Measurements from ENCODE around the gene SIX2. TPM values are rescaled to one million over a fixed set of nuclear protein-coding genes. Genes with fewer than 3 reads are reported as not detected.

Gene SIX2
- polyA plus RNA-seq, 5 donors: 0.10 to 0.91 (median 0.35) TPM

- no peak for DNase-seq
Observed at GRCh38 chr2:44967727-44968432, 41.4 kb downstream of the SIX2 start.

GRCh38 chr2:44967056-44967455 is 42.2 kb downstream of the SIX2 start:
- DNase-seq: no peak

- no peak for DNase-seq
Observed at GRCh38 chr2:44965684-44966083, 43.6 kb downstream of the SIX2 start.

GRCh38 chr2:44964752-44965236 is 44.5 kb downstream of the SIX2 start:
- no peak for DNase-seq

GRCh38 chr2:44962176-44962695 is 47.0 kb downstream of the SIX2 start:
- no peak for DNase-seq

- DNase-seq: no peak
Observed at GRCh38 chr2:44960871-44961270, 48.4 kb downstream of the SIX2 start.

- DNase-seq: no peak
Observed at GRCh38 chr2:44959855-44960254, 49.4 kb downstream of the SIX2 start.

- no peak for DNase-seq
Observed at GRCh38 chr2:44957656-44958327, 51.5 kb downstream of the SIX2 start.

GRCh38 chr2:44956843-44957242 is 52.4 kb downstream of the SIX2 start:
- DNase-seq: peak; percentile 48 to 51

GRCh38 chr2:44955593-44956392 is 53.5 kb downstream of the SIX2 start:
- peak; percentile 61 to 65 for DNase-seq

Other genes starting within 250 kb of the SIX2 start
- not detected for gene SIX3, start 67.8 kb downstream of the SIX2 start, polyA plus RNA-seq (ENCODE audit: insufficient read depth in 1 of 5, insufficient read length in 5 of 5, low replicate concordance in 1 of 5)

Data from right lung (tissue), 5 donors.